DMS153 treated with DMSO at 0.1 percent for 48 hours (cell line): ENCODE measurements around the gene PPARD.
"Not testable (repeated sequence)": the region's sequence is repeated elsewhere in the genome, so short reads cannot be mapped to it uniquely, and the experiment has no call there.

Experiments
- DNase-seq: peaks from one replicate; lab custom pipeline; 2025; ENCODE audit not compliant: unreplicated experiment; lab: John Stamatoyannopoulos, UW

PPARD gene

DNA sequence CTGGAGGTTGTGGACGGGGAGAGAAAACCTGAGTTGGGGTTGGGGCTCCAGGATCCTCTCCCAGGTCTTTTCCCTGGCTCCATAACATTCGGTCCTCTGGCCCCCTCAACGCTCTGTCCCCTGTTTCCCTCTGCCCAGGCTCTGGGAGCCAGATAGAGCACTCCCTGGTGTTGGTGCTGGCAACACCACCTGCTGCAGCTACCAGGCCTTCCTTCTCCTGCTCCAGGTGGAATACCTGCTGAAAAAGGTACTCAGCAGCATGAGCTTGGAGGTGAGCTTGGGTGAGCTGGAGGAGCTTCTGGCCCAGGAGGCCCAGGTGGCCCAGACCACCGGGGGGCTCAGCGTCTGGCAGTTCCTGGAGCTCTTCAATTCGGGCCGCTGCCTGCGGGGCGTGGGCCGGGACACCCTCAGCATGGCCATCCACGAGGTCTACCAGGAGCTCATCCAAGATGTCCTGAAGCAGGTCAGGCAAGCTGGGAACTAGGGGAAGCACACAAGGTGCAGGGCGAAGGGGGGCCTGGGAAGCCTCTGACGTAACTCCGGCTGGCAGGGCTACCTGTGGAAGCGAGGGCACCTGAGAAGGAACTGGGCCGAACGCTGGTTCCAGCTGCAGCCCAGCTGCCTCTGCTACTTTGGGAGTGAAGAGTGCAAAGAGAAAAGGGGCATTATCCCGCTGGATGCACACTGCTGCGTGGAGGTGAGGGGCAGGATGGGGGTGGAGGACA is 30.1 kb upstream of the PPARD start:
- DNase-seq: no peak

DNA sequence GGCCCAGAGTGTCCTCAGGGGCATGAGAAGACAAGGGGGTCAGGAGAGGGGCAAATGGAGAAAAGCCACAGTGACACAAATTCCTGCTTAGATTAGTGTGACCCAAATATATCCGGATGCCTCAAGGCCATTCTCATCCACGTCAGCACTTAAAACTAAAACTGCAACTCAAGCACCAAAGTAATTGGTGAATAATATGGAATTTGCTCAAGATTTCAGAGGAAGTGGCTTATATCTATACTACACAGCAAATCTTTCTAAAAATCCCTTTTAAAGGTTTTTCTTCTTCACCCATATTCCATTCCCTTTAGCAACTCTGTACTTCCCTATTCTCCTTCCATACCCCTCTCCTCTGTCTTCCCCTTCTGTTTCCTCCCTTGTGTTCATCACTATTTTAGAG is 29.6 kb upstream of the PPARD start:
- no peak for DNase-seq

DNA sequence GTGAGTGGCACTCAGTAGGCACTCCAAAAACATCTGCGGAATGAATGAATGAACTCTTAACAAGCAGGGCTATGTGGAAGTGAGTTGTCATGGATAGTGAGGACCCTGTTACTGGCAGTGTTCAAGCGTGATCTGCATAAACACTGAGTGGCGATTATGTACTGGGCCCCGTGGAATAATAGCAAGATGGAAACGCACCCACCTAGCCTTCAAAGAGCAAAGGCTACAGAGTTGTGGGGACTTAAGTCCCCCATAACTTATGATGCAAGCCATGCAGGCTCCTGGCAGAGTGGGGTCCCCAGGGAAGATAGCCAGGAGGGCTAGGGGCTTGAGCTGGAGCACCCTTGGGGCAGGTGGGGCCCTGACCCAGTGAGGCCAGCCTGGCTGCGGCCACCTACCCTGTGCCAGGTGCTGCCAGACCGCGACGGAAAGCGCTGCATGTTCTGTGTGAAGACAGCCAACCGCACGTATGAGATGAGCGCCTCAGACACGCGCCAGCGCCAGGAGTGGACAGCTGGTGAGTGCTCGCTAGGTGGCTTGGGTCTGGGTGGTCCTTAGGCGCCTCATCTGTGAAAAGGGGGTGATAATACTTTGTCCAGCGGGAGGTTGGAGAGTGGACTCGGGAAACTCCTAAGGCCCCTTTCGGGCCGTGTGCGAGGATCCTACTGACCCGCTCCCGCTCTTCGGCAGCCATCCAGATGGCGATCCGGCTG is 24.7 kb upstream of the PPARD start:
- no peak for DNase-seq

DNA sequence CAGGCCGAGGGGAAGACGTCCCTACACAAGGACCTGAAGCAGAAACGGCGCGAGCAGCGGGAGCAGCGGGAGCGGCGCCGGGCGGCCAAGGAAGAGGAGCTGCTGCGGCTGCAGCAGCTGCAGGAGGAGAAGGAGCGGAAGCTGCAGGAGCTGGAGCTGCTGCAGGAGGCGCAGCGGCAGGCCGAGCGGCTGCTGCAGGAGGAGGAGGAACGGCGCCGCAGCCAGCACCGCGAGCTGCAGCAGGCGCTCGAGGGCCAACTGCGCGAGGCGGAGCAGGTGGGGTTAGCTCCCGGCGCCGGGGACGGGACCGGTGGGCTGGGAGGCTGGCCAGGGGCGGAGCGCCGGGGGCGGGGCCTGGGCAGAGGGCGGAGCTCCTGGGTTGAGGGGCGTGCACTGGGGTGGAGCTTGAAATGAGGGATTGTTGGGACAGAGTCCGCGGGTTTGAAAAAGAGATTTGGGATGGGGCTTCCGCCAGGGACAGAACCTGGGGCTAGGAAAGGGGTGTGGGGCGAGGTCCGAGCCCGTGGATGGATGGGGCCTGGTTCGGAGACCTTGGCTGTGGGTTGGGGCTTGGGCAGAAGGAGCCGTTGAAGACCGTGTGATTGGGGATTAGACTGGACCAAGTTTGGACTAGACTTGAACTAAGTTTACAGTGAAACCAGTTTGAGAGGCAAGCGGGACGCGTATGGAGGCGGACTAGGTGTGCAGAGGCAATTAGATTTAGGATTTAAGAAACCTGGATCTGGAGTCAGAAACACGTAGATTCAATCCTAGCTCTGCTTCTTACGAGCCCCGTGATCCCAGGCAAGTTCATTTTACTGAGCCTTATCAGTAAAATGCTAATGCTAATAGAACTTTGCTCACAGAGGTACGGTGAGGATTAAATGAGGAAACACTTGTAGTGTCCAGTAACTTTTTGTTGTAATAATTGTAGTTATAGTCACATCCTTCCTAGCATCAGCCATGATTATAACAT is 23.9 kb upstream of the PPARD start:
- DNase-seq: peak; percentile 18

DNA sequence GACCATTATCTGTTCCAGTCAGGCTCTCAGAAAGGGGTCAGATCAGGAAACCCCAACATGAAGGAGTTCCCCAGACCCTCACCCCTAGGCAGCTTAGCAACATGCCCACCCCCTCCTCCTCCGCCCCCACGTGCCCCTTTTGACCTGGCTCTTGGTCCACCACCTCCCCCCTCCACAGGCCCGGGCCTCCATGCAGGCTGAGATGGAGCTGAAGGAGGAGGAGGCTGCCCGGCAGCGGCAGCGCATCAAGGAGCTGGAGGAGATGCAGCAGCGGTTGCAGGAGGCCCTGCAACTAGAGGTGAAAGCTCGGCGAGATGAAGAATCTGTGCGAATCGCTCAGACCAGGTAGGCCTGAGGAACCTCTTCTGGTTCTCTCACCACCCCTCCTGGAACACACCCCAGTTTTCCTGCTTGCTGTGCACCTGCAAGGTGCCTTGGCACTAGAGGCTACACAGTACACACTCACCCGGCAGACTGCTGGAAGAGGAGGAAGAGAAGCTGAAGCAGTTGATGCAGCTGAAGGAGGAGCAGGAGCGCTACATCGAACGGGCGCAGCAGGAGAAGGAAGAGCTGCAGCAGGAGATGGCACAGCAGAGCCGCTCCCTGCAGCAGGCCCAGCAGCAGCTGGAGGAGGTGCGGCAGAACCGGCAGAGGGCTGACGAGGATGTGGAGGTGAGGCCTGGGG is 22.9 kb upstream of the PPARD start:
- DNase-seq: no peak

DNA sequence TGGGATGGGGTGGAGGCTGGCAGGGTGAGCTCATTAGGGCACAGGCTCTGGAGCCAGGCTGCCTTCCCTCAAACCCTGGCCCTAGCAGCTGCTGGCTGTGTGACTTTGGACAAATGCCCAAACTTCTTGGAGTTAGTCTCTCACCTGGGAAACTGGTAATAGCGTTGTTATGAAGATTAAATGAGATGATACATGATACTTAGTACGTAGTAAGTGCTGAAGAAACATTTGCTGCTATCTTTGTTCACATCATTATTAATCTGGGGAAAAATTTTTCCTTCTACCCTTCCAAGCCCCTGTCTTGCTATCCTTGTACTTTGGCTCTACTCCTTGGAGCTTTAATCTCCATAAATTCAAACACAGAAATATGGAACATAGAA is 22.3 kb upstream of the PPARD start:
- DNase-seq: no peak

DNA sequence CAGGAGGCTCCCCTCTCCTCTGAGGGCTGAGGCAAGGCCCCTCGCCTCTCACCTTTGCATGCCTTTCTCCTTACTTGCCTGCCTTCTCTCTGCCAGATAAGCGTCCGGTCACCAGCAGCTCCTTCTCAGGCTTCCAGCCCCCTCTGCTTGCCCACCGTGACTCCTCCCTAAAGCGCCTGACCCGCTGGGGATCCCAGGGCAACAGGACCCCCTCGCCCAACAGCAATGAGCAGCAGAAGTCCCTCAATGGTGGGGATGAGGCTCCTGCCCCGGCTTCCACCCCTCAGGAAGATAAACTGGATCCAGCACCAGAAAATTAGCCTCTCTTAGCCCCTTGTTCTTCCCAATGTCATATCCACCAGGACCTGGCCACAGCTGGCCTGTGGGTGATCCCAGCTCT is 21.3 kb upstream of the PPARD start:
- no peak for DNase-seq

DNA sequence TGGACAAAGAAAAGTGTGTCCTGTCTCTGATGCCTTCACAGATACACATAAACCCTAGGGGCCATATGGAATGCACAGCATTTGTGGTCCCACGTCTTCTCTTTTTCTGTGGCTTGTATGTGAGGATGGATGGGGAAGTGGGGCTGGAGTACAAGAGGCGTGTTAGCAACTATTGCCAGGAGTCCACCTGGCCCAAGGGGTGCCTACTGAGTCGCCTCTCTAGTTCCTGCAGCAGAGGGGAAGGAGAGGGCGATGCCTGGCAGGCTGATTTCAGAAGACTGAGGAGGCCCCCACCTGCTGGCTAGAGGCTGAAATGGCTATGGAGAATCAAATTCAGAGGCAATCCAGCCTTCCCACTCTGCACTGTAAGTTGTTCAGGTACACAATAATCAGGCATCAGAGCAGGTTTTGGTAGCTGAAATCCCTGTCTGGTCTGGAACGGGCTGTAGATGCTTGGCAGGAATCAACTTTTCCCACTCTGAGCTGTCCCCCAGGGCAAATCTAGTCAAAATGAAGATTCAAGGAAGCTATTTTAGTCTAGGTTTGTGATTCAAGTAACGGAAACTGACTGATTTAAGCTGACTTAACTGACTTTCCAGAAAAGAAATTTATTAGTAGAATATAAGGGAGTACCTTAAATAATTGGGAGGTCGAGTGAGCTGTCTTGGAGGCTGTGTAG is 14.9 kb upstream of the PPARD start:
- DNase-seq: peak; percentile 50

DNA sequence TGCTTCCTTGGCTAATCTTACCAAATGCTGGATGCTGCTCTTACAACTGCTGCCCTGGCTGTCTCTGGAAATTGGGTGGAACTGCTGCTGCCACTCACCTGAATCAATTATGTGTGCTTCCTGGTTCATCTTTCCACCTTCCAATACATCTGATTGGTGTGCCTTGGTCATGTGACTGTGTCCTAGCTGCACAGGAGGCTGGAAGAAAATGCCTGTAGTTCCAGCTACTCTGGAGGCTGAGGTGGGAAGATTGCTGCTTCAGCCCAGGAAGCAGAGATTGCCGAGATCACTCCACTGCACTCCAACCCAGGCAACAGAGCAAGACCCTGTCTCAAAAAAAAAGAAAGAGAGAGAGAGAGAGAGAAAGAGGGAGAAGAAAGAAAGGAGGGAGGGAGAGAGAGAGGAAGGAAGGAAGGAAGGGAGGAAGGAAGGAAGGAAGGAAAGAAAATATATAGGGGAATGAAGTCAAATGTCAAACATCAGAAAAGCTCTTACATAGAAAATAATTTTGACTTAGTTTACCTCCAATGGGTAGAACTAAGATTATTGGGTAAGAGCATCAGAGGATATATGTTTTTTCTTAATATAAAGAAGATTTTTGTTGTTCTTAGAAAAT is 14.1 kb upstream of the PPARD start:
- DNase-seq: no peak

DNA sequence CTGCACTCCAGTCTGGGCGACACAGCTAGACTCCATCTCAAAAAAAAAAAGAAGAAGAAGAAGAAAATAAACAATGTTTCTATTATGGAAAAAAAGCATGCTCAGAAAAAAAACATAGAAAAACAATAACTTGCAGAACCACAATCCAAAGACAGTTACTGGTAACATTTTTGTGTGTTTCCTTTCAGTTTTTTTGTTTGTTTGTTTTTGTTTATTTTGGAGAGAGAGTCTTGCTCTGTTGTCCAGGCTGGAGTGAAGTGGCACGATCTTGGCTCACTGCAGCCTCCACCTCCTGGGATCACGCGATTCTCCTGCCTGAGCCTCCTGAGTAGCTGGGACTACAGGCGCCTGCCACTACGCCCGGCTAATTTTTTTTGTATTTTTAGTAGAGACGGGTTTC is 13.4 kb upstream of the PPARD start:
- DNase-seq: not testable (repeated sequence)

DNA sequence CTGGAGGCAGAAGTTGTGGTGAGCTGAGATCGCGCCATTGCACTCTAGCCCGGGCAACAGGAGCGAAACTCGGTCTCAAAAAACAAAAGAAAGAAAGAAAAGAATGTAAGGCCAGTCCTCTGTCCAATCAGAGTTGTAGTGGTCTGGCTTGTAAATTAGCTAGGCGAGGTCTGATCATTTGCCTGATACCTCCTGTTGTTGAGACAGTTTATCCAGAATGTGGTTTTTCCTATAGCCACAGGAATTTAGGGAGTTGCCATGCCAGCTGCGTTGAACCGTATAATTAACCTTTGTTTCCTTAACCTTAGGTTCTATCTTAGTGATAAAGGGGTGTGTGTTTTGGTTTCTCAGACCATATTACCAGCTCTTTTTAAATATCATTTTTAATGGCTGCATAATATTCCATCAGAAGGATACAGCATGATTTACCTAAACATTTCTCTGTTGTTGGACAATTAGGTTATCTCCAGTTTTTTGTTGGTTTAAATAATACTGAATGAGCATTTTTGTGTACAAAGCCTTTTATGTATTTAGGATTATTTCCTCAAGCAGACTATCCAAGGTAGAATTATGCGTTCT is 11.7 kb upstream of the PPARD start:
- no peak for DNase-seq

DNA sequence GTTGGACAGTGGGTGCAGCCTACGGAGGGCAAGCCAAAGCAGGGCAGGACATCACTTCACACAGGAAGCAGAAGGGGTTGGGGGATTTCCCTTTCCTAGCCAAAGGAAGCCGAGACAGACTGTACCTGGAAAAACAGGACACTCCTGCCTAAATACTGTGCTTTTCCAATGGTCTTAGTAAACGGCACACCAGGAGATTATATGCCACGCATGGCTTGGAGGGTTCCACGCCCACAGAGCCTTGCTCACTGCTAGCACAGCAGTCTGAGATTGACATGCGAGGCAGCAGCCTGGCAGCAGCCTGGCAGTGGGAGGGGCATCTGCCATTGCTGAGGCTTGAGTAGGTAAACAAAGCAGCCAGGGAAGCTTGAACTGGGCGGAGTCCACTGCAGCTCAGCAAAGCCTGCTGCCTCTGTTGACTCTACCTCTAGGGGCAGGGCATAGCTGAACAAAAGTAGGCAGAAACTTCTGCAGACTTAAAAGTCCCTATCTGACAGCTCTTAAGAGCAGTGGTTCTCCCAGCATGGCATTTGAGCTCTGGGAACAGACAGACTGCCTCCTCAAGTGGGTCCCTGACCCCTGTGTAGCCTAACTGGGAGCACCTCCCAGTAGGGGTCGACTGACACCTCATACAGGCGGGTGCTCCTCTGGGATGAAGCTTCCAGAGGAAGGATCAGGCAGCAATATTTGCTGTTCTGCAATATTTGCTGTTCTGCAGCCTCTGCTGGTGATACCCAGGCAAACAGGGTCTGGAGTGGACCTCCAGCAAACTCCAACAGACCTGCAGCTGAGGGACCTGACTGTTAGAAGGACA is 10.1 kb upstream of the PPARD start:
- peak; percentile 59 for DNase-seq

DNA sequence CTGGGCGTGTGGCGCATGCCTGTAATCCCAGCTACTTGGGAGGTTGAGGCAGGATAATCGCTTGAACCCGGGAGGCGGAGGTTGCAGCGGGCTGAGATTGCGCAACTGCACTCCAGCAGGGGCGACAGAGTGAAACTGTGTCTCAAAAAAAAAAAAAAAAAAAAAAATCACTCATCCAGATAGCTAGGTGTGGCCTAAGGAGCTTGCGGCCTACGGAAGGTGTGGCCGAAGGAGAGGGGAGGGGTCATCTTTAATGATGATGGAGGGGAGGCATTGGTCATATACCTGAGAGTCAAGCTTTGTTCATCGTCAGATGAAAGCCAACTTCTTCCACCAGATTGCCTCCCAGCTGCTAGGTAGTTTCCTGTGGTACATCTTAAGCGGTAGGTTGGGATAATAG is 801 bp upstream of the PPARD start:
- no peak for DNase-seq

DNA sequence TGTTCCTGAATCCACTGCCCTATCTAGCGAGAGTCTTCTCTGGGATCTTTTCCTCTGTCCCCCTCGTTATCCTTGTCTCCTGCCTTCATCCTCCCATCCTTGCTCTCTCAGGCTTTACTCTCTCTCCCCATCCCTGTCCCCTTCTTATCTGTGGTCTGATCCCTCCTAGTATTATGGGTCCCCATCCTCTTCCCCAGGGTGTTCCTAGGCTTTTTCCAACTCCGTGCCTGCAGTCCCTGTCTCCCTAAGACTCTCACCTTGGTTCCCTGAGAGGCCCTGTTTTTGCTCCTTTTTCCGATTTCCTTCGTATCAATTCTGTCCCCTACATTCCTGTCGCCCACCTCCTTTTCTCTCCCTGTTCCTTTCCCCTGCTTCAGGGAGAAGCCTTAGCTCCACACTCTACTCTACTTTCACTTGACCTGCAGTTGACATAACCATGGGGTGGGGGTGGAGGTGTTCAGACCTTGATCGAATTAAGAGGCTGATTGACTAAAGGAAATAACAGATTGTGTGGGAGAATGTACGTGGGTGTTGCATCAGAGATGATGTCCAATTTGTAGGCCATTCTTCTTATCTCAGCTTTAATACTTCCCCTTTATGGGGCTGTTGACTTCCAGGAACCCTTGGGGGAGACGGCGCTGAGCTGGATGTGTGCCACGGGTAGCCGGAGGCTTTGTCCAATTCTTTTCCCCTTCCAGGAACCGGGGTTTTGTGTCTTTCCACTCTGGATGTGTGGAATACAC is 905 bp downstream of the PPARD start:
- DNase-seq: no peak

DNA sequence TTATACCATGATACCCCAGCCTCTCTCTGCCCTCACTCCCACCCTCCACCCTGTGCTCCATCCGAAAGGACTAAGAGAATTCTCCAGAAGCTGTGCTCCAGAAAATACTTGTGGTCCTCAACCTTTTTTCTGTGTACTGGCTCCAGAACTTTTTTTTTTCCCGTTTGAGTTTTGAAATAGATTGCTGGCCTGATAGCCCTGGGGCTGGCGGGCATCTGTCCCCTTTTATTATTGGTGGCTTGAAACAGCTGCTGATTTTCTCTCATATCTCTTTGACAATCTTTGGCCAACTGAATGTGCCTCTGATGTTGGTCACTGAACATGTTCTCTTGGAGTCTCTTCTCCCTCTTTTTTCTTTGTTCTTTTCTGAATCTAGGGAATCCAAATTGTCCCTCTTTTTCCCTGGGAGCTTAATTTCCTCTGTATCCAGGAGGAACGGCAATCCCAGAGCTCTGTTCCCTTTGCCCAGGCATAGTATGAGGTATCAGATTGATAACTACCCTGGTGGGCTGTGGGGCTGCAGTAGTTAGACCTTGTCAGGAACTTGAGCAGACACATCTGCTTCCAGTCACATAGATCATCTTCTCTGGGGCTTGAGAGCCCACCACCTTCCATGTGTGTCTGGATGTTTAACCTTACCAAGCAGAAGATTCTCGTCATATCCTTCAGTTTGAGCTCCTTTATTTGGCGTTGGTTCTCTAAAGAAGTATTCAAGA is 1.6 kb downstream of the PPARD start:
- no peak for DNase-seq

DNA sequence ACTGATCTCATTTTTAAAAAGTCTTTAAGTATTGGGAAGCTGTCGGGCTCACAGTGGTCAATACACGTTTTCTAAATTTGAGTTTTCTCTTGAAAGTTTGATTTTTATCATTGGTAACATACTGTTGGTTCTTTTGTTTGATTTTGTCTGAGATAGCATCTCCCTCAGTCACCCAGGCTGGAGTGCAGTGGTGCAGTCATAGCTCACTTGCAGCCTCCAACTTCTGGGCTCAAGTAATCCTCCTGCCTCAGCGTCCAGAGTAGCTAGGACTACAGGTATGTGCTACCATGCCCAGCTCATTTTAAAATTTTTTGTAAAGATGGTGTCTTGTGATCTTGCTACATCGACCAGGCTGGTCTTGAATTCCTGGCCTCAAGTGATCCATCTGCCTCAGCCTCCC is 9.1 kb downstream of the PPARD start:
- no peak for DNase-seq

DNA sequence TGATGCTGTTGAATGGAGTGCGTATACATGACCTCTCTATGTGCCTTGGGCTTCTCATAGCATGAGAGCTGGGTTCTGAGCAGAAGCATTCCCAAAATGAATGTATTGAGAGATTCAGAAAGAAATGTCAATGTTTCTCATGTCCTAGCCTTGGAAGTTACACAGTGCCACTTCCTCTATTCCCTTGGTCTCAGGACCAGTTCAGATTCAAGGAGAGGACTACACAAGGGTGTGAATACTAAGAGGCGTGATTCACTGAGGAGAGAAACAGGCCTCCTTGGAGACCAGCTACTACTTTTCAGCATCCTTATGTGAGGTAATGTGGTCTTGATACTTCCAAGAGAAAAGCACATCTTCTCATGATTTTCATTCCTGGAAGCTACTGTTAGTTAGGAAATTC is 10.4 kb downstream of the PPARD start:
- no peak for DNase-seq
